GM12874 (cell line): Measurements from ENCODE around the gene IGFBP2.

Experiments used
- TF ChIP-seq, protein P1 (sequence below): IDR thresholded peaks from 2 replicates; pipeline ENCODE4 v1.5.1; 2011; ENCODE audit warnings: low read depth, mild to moderate bottlenecking, control low read depth, low read length, moderate library complexity; ENCODE audit not compliant: insufficient read depth

The IGFBP2 gene

GRCh38 chr2:216671081-216671411, 37.8 kb downstream of the IGFBP2 start:
- TF ChIP-seq, protein P1, sequence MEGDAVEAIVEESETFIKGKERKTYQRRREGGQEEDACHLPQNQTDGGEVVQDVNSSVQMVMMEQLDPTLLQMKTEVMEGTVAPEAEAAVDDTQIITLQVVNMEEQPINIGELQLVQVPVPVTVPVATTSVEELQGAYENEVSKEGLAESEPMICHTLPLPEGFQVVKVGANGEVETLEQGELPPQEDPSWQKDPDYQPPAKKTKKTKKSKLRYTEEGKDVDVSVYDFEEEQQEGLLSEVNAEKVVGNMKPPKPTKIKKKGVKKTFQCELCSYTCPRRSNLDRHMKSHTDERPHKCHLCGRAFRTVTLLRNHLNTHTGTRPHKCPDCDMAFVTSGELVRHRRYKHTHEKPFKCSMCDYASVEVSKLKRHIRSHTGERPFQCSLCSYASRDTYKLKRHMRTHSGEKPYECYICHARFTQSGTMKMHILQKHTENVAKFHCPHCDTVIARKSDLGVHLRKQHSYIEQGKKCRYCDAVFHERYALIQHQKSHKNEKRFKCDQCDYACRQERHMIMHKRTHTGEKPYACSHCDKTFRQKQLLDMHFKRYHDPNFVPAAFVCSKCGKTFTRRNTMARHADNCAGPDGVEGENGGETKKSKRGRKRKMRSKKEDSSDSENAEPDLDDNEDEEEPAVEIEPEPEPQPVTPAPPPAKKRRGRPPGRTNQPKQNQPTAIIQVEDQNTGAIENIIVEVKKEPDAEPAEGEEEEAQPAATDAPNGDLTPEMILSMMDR, result no peak

GRCh38 chr2:216671791-216672343, 38.6 kb downstream of the IGFBP2 start:
- TF ChIP-seq, protein P1, result no peak

DNA sequence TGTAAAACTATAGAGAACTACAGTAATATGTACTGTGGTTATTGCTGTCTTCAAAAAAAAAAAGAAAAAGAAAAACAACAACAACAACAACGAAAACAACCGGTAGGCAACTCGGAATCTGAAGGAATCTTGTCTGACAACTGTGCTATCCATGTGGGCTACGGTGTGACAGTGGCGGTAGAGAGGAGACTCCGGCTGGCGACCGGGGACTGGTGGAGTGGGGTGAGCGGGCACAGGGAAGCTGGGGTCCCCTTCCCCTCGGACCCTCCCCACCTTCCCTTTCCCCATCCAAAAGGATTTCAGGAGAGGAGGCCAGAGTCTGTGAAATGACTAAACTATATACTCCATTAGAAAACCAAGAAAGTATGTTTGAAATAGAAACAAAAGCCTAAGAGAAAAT, 39.2 kb downstream of the IGFBP2 start:
- TF ChIP-seq, protein P1, result no peak

DNA sequence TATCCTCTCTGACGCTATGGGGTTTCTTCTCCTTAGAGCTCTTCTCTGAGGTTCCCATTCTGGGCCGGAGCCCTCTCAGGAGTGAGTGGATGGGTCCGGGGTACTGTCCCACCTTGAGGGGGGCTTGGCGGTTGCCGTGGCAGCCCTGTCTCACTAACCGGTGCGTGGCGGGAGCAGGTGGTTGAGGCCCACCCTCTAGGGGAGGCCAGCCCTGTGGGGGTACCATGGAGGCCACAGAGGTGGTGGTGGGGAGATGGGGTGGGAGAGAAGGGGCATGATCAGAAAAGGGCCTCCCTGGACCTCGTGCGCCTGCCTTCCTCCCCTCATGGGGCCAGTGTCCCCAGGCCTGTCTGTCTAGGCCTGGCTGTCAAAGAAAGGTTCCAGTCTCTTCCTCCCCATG, 39.8 kb downstream of the IGFBP2 start:
- TF ChIP-seq, protein P1, result no peak

GRCh38 chr2:216673609-216674008, 40.4 kb downstream of the IGFBP2 start:
- TF ChIP-seq, protein P1, result no peak

GRCh38 chr2:216674376-216674775, 41.2 kb downstream of the IGFBP2 start:
- TF ChIP-seq, protein P1, result no peak

DNA sequence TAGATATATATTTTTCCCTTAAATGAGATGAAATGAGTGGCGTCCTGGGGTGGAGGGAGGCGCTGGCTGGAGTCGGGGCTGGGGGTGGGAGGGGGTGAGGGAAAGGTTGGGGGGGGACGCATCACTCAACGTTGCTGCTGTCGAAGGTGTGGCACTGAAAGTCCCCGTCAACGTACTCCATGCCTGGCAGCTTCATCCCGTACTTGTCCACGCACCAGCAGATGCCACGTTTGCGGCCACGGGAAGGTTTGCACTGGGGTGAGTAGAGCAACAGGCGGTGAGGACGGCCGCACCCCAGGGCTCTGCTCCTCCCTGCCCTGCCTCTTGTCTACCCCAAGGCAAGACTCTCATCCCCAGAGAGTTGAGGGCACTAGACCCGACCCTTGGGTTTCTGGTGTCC, 43.4 kb downstream of the IGFBP2 start:
- TF ChIP-seq, protein P1, result no peak

GRCh38 chr2:216677439-216678097, 44.3 kb downstream of the IGFBP2 start:
- TF ChIP-seq, protein P1, result no peak
